GM18526 (cell line): ENCODE results near the gene ARL8B.

Experiments used
- POLR2A ChIP-seq: IDR thresholded peaks from 3 replicates; pipeline ENCODE4 v1.6.1; 2011; ENCODE audit not compliant: insufficient read length; ENCODE audit errors: extremely low read depth

Gene ARL8B

GRCh38 chr3:5191555-5192304, 69.6 kb downstream of the ARL8B start:
- TF ChIP-seq POLR2A, result no peak

DNA sequence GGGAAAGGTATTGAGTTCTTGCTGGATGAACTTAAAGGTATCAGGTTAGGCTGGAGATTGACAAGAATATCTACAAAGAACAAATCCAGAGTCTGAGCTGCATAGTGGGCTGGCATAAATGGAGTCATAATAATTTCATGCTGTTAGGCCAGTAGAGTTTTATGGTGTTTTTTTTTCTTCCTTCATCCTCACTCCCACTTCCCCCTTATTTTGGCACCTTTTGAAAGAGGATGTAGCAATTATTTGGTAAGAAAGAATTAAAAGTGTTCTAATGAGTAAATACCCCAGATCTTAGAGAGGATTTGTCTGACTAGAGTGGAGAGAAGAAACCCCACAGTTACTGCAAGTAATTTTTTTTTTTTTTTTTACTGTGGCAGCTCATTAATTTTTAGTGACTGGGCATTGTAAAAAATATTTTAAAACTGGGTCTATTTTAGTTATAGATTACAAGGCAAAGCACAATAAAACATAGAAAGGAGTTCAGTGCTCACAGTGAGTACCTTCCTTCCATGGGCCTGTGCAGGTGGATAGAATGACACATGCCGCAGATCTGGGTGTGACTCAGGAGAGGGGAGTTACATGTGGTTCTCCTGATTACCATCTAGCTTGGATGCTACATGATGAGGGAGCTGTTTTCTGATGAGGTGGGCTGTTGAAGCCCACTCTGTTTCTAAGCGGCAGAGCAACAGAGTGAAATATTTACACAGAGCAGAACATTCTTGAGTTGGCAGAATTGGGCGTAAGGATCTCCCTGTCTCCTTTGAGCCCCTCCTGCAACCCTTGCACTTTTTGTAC, 70.7 kb downstream of the ARL8B start:
- TF ChIP-seq POLR2A, result no peak

DNA sequence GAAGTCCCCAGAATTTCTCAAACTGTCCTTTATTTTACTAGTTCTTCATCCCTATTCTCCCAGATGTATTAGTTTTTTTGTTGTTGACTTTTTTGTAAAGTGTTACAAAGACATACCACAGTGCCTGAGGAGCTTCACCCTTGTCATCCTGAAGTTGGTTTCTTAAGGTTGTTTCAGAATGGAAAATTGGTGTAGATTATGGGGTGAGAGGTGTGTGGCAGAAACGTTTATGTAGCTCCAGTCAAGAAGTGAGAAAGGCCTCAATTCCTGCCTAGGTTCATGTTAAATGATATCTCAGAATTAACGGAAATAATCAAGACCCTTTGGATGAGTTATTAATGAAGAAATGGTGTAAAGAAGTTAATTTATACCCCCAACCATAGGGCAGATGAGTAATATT, 72.2 kb downstream of the ARL8B start:
- TF ChIP-seq POLR2A, result no peak

GRCh38 chr3:5194801-5195509, 72.9 kb downstream of the ARL8B start:
- no peak for TF ChIP-seq POLR2A

DNA sequence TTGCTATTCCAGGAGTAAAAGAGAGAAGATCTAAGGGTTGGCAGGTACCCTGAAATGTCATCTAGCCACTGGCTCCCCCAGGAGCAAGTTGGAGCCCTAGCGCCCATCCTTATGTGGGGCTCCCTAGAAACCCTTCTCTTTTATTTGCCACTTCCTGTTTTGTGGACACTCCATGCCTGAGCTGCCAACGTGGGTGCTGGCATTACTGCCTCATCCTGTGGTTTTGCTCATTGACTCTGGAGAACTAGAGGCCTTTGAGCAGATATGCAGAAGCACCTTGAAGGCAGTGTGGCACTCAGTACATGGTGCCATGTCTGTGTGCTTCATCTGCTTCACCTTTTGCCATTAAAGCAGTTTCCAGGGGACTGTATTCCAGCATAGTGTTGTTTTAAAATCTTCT, 73.5 kb downstream of the ARL8B start:
- TF ChIP-seq POLR2A, result no peak

GRCh38 chr3:5197022-5197421, 74.9 kb downstream of the ARL8B start:
- TF ChIP-seq POLR2A, result no peak

DNA sequence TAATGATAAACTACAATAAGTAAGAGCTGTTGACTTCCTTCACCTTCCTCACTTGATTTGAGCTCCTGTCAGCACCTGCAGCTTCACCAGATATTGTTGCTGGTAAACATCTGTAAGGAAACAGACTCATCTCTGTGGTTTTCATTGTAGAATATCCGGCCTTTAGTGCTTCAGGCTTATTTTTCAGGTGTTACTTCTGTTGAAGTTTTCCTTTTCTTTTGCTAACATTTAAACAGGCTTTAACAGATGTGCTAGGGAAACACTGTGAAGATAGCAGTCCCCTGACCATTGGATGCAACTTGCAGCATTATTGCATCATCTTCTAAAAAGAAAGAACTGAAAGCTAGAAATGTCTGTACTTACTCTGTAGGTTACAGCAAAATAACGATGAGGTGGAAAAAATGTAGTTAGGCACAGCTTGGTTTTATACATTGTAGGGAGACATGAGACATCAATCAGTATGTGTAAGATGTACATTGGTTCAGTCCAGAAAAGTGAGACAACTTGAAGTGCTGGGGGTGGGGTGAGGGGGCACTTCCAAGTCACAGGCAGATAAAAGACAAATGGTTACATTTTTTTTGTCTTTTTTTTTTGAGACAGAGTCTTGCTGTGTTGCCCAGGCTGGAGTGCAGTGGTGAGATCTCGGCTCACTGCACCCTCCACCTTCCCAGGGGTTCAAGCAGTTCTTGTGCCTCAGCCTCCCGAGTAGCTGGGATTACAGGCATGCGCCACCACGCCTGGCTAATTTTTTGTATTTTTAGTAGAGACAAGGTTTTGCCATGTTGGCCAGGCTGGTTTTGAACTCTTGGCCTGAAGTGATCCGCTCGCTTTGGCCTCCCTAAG, 75.6 kb downstream of the ARL8B start:
- TF ChIP-seq POLR2A, result no peak

GRCh38 chr3:5198313-5198677, 76.2 kb downstream of the ARL8B start:
- TF ChIP-seq POLR2A, result no peak

DNA sequence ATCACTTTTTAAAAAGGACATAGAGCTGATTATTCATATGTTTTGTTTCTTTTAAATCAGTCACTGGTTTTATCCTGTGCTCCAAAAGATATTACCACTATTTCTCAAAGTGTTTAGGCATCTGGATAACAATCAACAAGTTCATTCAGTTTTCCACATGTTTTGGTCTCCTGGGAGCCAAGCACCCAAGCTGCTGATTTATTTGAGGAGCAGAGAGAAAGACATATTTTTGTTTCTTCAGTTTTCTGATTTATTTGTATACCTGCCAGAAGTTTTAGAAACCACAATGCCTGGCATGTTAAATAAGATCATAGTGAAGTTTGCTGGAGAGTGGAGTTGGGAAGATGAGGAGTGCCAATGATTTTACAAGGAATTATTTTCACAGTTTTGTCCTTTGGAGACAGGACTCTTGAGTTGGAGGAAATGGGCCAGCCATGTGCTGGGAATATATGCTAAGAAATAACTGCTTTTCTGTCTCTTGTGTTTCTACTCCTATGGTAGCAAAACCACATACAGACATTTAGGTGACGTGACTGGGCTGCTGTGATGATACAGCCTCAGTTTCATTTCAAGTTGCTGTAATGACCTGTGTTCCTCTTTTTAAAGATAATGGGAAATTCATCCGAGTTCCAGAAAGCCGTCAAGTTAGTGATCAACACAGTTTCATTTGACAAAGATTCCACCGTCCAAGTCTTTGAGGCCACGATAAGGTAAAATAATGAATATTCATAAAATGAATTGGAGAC, 77.1 kb downstream of the ARL8B start:
- TF ChIP-seq POLR2A, result no peak

DNA sequence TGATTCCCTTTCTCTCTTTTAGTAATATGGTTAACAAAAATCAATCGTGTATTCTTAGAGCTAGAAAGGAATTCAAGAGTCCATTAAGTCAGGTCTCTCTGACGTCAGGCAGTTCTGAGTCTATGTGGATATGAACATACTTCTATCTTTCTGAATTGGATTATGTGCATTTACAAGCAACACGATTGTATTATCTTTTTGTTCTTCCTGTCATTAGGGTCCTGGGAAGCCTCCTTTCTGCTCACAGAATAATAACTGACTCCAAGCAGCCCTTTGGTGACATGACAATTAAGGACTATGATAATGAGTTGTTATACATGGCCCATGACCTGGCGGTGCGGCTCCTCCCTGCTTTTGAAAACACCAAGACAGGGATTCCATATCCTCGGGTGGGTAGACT, 79.4 kb downstream of the ARL8B start:
- no peak for TF ChIP-seq POLR2A

DNA sequence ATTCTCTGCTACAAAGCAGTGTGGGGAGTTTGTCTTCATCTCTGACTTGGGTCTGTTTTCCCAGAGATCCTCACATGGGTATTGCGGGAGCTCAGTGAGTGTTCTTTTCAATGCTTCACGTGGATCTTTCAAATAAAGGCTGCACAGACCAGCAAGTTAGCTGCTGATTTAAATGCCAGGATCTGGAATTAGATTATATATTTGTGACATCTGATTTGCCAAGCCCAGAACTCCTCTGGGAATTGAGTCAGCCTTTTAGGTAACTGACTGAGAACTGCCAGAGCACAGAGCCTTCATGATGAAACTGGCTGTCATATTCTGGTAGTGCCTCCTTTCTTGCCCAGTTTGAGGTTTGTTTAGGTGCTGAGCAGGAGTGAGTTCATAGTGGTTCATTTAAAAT, 80.1 kb downstream of the ARL8B start:
- no peak for TF ChIP-seq POLR2A

GRCh38 chr3:5205165-5205941, 83.3 kb downstream of the ARL8B start:
- TF ChIP-seq POLR2A, result no peak

- no peak for TF ChIP-seq POLR2A
These were observed 88.8 kb downstream of the ARL8B start for GRCh38 chr3:5210926-5211325.

DNA sequence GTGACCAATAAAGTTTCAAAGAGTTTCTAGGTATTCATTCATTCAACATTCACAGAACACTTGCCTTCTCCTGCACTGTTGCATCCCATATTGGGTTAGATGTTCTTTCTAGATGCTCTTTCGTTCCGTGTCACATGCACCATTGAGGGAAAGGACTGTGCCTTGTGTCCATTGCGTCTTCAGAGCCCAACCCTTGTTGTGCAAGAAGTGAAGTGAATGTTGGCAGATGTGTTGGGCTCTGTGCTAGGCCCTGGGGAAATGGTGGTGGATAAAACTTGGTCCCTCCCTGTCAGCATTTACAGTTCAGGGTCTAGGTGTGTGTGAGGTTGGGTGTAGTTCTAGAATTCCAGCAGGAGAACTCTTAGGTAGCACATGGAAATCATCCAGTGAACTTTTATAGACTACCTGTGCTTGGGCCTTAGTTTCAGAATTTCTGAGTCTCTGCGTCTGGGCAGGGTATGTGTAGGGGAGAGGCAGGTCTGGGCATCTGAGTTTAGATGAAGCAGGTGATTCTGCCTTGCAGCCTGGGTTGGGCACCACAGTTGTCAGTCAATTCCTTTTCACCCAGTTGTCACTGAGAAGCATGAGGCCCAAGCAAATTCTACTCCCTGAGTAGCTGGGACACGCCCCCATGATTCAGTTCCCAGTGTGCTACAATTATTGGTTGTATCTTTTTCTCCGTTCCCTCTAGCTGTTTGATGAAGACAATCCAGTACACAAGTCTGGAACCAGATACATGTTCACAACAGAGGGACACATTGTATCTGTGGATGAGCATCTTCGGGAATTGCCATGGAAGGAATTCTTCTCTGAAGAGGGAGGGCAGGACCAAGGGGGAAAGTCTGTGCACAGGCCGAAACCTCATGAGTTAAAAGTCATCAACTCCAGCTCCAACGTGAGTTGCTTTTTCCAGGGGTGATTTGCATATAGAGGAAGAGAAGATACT, 90.8 kb downstream of the ARL8B start:
- TF ChIP-seq POLR2A, result no peak
